GM10248 (cell line): Measurements from ENCODE around the gene GMCL2.

ENCODE experiments used
- CTCF ChIA-PET: fragments of 300-600 bp; sonication (Branson Sonifier 250); formaldehyde crosslinking; extraction: SDS; loops from one replicate; lab custom pipeline; 2021; ENCODE audit warnings: antibody characterized with exemption; lab: Yijun Ruan, JAX
- POLR2A ChIA-PET: fragments of 350-650 bp; sonication (Branson Sonifier 250); formaldehyde crosslinking; extraction: SDS; loops from one replicate; lab custom pipeline; 2020; ENCODE audit warnings: antibody characterized with exemption; lab: Yijun Ruan, JAX
- DNase-seq: peaks from one replicate; pipeline ENCODE4 v3.0.0; 2012; ENCODE audit errors: extremely low spot score
- CTCF ChIP-seq: IDR thresholded peaks from 2 replicates; pipeline ENCODE4 v1.5.1; 2012; ENCODE audit warnings: mild to moderate bottlenecking, low read depth; ENCODE audit errors: extremely low read depth, missing control alignments, control extremely low read depth

The GMCL2 gene

GRCh38 chr5:178223828-178224335 lies 36.7 kb upstream of the GMCL2 start:
- POLR2A ChIA-PET, result interaction anchor here (0.7 kb wide), 1 partner anchor 10 kb away, joined by 3 read pairs; no protein-coding TSS in a partner anchor
- DNase-seq, result no peak
- TF ChIP-seq CTCF, result no peak
- CTCF ChIA-PET, result interaction anchor here (1.1 kb wide), 1 partner anchor 11 kb away, joined by 6 read pairs; no protein-coding TSS in a partner anchor

GRCh38 chr5:178223196-178223773 lies 36.1 kb upstream of the GMCL2 start:
- DNase-seq, result no peak
- POLR2A ChIA-PET, result no interaction called here
- CTCF ChIA-PET, result no interaction called here
- TF ChIP-seq CTCF, result no peak

- CTCF ChIA-PET, result no interaction called here
- POLR2A ChIA-PET, result interaction anchor here (0.6 to 1.0 kb wide), 2 partner anchors 18 to 41 kb away, joined by 3 to 9 read pairs; partner anchors contain the start of gene HNRNPAB
- no peak for TF ChIP-seq CTCF
- DNase-seq, result no peak
Observed at GRCh38 chr5:178222292-178222691, 35.1 kb upstream of the GMCL2 start.

GRCh38 chr5:178221853-178222252 lies 34.7 kb upstream of the GMCL2 start:
- POLR2A ChIA-PET, result interaction anchor here (1.0 kb wide), 1 partner anchor 18 kb away, joined by 3 read pairs; the partner anchor contains the start of gene HNRNPAB
- CTCF ChIA-PET, result interaction anchor here (1.0 kb wide), 1 partner anchor 101 kb away, joined by 3 read pairs; no protein-coding TSS in a partner anchor
- no peak for TF ChIP-seq CTCF

GRCh38 chr5:178221282-178221681 lies 34.1 kb upstream of the GMCL2 start:
- no peak for DNase-seq
- POLR2A ChIA-PET, result no interaction called here
- CTCF ChIA-PET, result interaction anchor here (1.0 kb wide), 1 partner anchor 101 kb away, joined by 3 read pairs; no protein-coding TSS in a partner anchor
- TF ChIP-seq CTCF, result no peak

More at GRCh38 chr5:178221853-178222252, 34.7 kb upstream of the GMCL2 start:
- no peak for DNase-seq

- ChIA-PET CTCF (no interaction called here), POLR2A (no interaction called here)
- no peak for TF ChIP-seq CTCF
- no peak for DNase-seq
Observed at GRCh38 chr5:178218827-178219226, 31.7 kb upstream of the GMCL2 start.
